ENCODE data around the gene EYA2.
"Not testable (repeated sequence)": the region's sequence is repeated elsewhere in the genome, so short reads cannot be mapped to it uniquely, and the experiment has no call there.

EYA2 gene

GRCh38 chr20:46959821-46960220 lies 65.2 kb downstream of the EYA2 start:
- DNase-seq: no peak

GRCh38 chr20:46960536-46960935 lies 65.9 kb downstream of the EYA2 start:
- DNase-seq: no peak

- DNase-seq: not testable (repeated sequence)
Measured at GRCh38 chr20:46961968-46962367, 67.3 kb downstream of the EYA2 start.

- no peak for DNase-seq
Measured at GRCh38 chr20:46962452-46963195, 68.0 kb downstream of the EYA2 start.

GRCh38 chr20:46963196-46963529 lies 68.5 kb downstream of the EYA2 start:
- no peak for DNase-seq

GRCh38 chr20:46963758-46964617 lies 69.3 kb downstream of the EYA2 start:
- no peak for DNase-seq

GRCh38 chr20:46964618-46965455 lies 70.2 kb downstream of the EYA2 start:
- no peak for DNase-seq

- peak; percentile 79 for DNase-seq
Measured at GRCh38 chr20:46965477-46965876, 70.8 kb downstream of the EYA2 start.

- no peak for DNase-seq
Measured at GRCh38 chr20:46967646-46968045, 73.0 kb downstream of the EYA2 start.

- peak; percentile 71 for DNase-seq
Measured at GRCh38 chr20:46970937-46971630, 76.4 kb downstream of the EYA2 start.

- no peak for DNase-seq
Measured at GRCh38 chr20:46973766-46974165, 79.1 kb downstream of the EYA2 start.

GRCh38 chr20:46974669-46975434 lies 80.2 kb downstream of the EYA2 start:
- DNase-seq: no peak

- no peak for DNase-seq
Measured at GRCh38 chr20:46975976-46976375, 81.3 kb downstream of the EYA2 start.

GRCh38 chr20:46977204-46977603 lies 82.6 kb downstream of the EYA2 start:
- no peak for DNase-seq

GRCh38 chr20:46977909-46978588 lies 83.4 kb downstream of the EYA2 start:
- no peak for DNase-seq

GRCh38 chr20:46978951-46979491 lies 84.4 kb downstream of the EYA2 start:
- DNase-seq: no peak

GRCh38 chr20:46979603-46980241 lies 85.1 kb downstream of the EYA2 start:
- no peak for DNase-seq

- DNase-seq: no peak
Measured at GRCh38 chr20:46981184-46981583, 86.5 kb downstream of the EYA2 start.

GRCh38 chr20:46983466-46983865 lies 88.8 kb downstream of the EYA2 start:
- DNase-seq: no peak

- DNase-seq: no peak
Measured at GRCh38 chr20:46984405-46984804, 89.8 kb downstream of the EYA2 start.

- no peak for DNase-seq
Measured at GRCh38 chr20:46985250-46985649, 90.6 kb downstream of the EYA2 start.
